Mucosa of rectum (tissue), 2 donors: ENCODE results near the gene PELI1.

Experiments
- H3K27ac ChIP-seq, 2 donors: one replicate each; pipeline ENCODE4 v1.7.0; 2013; ENCODE audit warnings: inconsistent platforms in 2 of 2, low read depth in 2 of 2, low read length in 2 of 2
- H3K27me3 ChIP-seq, 2 donors: one replicate each; pipeline ENCODE4 v1.7.0; 2013; ENCODE audit warnings: low read length in 2 of 2; ENCODE audit not compliant: control insufficient read depth in 2 of 2, insufficient read depth in 2 of 2
- H3K36me3 ChIP-seq, 2 donors: one replicate each; pipeline ENCODE4 v1.7.0; 2013; ENCODE audit warnings: low read length in 2 of 2; ENCODE audit not compliant: control insufficient read depth in 2 of 2, insufficient read depth in 2 of 2
- H3K4me1 ChIP-seq, 2 donors: one replicate each; pipeline ENCODE4 v1.7.0; 2013; ENCODE audit warnings: low read length in 2 of 2, mild to moderate bottlenecking in 1 of 2; ENCODE audit not compliant: control insufficient read depth in 2 of 2, insufficient read depth in 2 of 2
- H3K4me3 ChIP-seq, 2 donors: one replicate each; pipeline ENCODE4 v1.7.0; 2013; ENCODE audit warnings: low read length in 2 of 2
- H3K9ac ChIP-seq, 2 donors: one replicate each; pipeline ENCODE4 v1.7.0; 2013; ENCODE audit warnings: low read length in 2 of 2, low read depth in 1 of 2, mild to moderate bottlenecking in 1 of 2
- H3K9me3 ChIP-seq, 2 donors: one replicate each; pipeline ENCODE4 v1.7.0; 2013; ENCODE audit warnings: low read length in 2 of 2; ENCODE audit not compliant: control insufficient read depth in 2 of 2
- donor health status: healthy.
- donor health status: Normal muscosa, but diverticular disease.

PELI1 gene

GRCh38 chr2:64175419-64176197, 31.4 kb upstream of the PELI1 start:
- H3K4me3 ChIP-seq: no peak overlapping the region
- H3K27ac ChIP-seq: no peak overlapping the region
- no peaks in the 10 kb centered on the region for H3K4me1 ChIP-seq
- no peaks in the 10 kb centered on the region for H3K9me3 ChIP-seq
- H3K36me3 ChIP-seq: no peaks in the 10 kb centered on the region
- no peak overlapping the region for H3K9ac ChIP-seq
- no peaks in the 10 kb centered on the region for H3K27me3 ChIP-seq

DNA sequence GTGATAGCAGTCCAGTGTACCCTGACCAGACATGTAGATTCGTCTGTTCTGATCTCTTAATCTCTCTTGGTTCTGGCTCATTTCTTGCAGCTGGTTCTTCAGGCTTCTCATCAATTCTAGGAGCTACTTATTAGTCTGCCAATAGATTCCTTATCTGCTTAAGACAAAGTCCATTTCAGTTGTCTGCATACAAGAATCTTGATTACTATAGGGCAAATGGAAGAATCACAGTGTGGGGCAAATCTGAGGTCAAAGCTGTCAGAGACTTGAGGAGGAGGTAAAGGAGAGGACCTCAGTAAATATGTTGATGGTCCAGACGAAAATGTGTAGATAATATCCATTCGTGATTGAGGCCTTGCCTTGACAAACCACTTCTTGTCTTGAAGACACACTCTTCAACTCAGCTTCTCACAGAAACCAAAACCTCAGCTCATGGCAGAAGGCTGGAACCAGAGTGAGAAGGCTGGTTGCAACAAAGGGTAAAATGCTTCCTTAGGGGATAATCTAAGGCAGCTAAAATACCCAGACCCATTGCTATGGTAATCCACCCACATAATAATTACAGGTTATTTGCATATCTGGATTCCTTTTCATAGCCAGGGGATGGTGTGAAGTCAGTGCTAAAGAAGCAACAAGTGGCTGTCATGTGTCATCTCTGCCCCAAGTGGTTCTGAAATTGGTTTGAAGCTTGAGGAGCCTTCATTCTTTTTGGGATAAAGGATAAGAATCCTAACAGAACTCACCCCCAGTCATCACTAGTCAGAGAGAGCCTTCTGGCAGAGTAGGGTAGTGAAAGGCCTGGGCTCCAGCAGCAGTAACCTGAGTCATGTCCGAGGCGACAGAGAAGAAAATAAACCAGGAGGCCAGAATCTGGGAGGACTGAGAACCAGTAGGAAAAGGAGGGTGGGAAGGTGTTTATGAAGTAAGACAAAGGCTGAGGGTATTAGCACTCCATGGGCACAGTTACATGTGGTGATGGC, 29.2 kb upstream of the PELI1 start:
- Histone ChIP-seq H3K4me1 (no peaks in the 10 kb centered on the region), H3K9me3 (no peaks in the 10 kb centered on the region), H3K27ac (no peak overlapping the region), H3K36me3 (no peaks in the 10 kb centered on the region), H3K9ac (no peak overlapping the region), H3K4me3 (no peak overlapping the region), H3K27me3 (no peaks in the 10 kb centered on the region)

- H3K27ac ChIP-seq: no peak overlapping the region
- H3K9me3 ChIP-seq: no peaks in the 10 kb centered on the region
- H3K4me1 ChIP-seq: no peaks in the 10 kb centered on the region
- H3K9ac ChIP-seq: no peak overlapping the region
- H3K36me3 ChIP-seq: no peaks in the 10 kb centered on the region
- no peaks in the 10 kb centered on the region for H3K27me3 ChIP-seq
- H3K4me3 ChIP-seq: no peak overlapping the region
These were observed 24.5 kb upstream of the PELI1 start for GRCh38 chr2:64168756-64169155.

- H3K9me3 ChIP-seq: no peaks in the 10 kb centered on the region
- H3K27ac ChIP-seq: no peak overlapping the region
- H3K4me1 ChIP-seq: no peaks in the 10 kb centered on the region
- H3K4me3 ChIP-seq: no peak overlapping the region
- H3K36me3 ChIP-seq: no peaks in the 10 kb centered on the region
- no peaks in the 10 kb centered on the region for H3K27me3 ChIP-seq
- no peak overlapping the region for H3K9ac ChIP-seq
These were observed 24.0 kb upstream of the PELI1 start for GRCh38 chr2:64168201-64168600.

DNA sequence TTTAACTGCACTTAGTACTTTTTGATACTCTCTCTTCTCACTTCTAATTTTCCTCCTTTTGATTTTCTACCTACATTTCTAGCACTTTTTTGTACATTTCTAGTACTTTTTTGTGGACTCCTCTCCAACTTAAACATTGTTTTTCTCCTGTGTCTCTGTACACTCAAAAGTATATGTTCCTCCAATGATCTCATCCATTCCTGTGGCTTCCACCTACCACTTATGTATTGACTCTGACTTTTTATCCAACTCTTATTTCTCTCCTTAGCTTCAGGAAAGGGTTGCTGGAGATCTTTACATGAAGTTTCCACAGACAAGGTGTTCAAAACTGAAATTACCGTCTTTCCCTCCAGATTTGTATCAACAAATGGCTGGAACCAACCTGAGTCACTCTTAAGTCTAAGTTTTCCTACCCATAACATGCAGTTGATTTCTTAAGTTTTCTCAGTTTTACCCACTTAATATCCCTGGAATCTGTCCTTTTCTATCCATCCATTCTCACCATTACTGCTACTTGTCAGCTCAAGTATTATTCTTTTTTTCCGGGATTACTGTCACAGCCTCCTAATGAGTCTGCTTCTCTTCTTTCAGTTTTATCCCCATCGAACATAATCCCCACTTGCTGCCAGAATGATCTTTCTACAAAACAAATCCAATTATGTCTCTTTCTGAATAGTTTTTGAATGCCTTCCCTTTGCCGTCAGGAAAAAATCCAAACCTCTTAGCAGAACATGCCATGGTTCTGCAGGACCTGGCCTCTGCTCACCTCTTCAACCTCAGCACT, 22.6 kb upstream of the PELI1 start:
- no peak overlapping the region for H3K9ac ChIP-seq
- no peaks in the 10 kb centered on the region for H3K9me3 ChIP-seq
- H3K27me3 ChIP-seq: no peaks in the 10 kb centered on the region
- no peak overlapping the region for H3K4me3 ChIP-seq
- H3K27ac ChIP-seq: no peak overlapping the region
- no peaks in the 10 kb centered on the region for H3K4me1 ChIP-seq
- H3K36me3 ChIP-seq: no peaks in the 10 kb centered on the region

DNA sequence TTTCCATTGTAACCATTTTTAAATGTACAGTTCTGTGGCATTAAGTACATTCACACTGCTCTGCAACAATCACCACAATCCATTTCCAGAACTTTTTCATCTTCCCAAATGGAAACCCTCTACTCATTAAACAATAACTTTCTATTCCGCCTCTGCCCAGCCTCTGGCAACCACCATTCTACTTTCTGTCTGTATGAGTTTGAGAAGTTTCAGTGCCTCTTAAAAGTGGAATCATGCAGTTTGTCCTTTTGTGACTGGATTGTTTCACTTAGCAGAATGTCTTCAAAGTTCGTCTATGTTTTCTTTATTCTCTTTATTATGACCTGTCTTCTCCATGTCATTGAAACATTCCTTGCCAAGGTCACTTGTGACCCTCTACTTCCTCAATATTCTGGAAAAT, 22.0 kb upstream of the PELI1 start:
- no peak overlapping the region for H3K4me3 ChIP-seq
- H3K9ac ChIP-seq: no peak overlapping the region
- no peak overlapping the region for H3K27ac ChIP-seq
- H3K9me3 ChIP-seq: no peaks in the 10 kb centered on the region
- no peaks in the 10 kb centered on the region for H3K36me3 ChIP-seq
- no peaks in the 10 kb centered on the region for H3K4me1 ChIP-seq
- no peaks in the 10 kb centered on the region for H3K27me3 ChIP-seq

DNA sequence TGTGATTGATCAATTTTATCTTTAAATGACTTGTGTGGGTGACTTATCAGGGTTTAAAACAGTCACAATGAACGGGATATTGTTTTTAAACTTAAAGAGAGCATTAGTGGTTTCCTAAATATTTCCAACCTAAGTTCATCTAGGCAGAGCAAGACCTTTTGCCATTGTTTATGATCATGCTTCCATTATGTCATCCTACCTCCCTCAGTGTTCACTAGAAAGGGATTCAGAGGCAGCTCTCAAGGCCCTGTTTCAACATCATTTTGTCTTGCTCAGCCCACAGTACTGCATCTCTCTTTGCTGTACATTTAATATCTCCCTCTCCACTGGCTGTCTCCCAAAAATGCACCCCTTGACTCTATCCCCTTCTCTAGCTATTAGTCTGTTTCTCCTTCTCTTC, 21.5 kb upstream of the PELI1 start:
- no peaks in the 10 kb centered on the region for H3K9me3 ChIP-seq
- H3K27me3 ChIP-seq: no peaks in the 10 kb centered on the region
- H3K9ac ChIP-seq: no peak overlapping the region
- H3K4me1 ChIP-seq: no peaks in the 10 kb centered on the region
- H3K36me3 ChIP-seq: no peaks in the 10 kb centered on the region
- no peak overlapping the region for H3K4me3 ChIP-seq
- no peak overlapping the region for H3K27ac ChIP-seq

GRCh38 chr2:64164629-64165028, 20.4 kb upstream of the PELI1 start:
- Histone ChIP-seq H3K4me3 (no peak overlapping the region), H3K27ac (no peak overlapping the region), H3K9me3 (no peaks in the 10 kb centered on the region)

DNA sequence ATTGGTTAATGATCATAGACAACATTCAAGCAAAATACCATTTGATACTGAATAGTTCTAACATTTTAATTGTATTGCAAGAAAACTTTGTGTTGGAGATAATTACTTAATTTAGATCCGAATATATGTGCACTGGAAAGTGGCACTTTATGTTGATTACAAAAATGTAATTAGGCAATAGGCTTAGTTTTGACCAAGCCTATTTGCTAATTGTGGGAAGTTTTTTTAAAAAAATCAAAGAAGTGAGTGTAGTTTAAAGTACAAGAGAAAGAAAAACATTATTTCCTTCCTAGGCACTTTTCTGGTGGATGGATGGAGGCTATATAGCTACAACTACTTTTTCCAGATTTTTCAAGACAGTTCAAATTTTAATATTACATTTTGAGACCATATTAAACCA, 18.3 kb upstream of the PELI1 start:
- Histone ChIP-seq H3K9ac (no peak overlapping the region), H3K9me3 (no peaks in the 10 kb centered on the region), H3K4me3 (no peak overlapping the region), H3K27me3 (no peaks in the 10 kb centered on the region), H3K36me3 (no peaks in the 10 kb centered on the region), H3K4me1 (no peaks in the 10 kb centered on the region), H3K27ac (no peak overlapping the region)

More at GRCh38 chr2:64164629-64165028, 20.4 kb upstream of the PELI1 start:
- Histone ChIP-seq H3K36me3 (no peaks in the 10 kb centered on the region), H3K4me1 (no peaks in the 10 kb centered on the region), H3K27me3 (no peaks in the 10 kb centered on the region), H3K9ac (no peak overlapping the region)
